SK-N-SH treated with all-trans-retinoic acid at 6 μM for 48 hours (cell line): Measurements from ENCODE around the gene AKAP13.

ENCODE experiments used
- ARNTL ChIP-seq: fragments of 450-650 bp; formaldehyde crosslinking; IDR thresholded peaks from 2 replicates; pipeline ENCODE4 v1.5.0; 2020; ENCODE audit warnings: low read depth, mild to moderate bottlenecking, moderate library complexity, borderline replicate concordance
- BACH2 ChIP-seq: fragments of 250-450 bp; sonication (Bioruptor Pico); IDR thresholded peaks from 2 replicates; pipeline ENCODE4 v1.9.0; 2021; ENCODE audit warnings: mild to moderate bottlenecking, borderline replicate concordance
- SNAI2 ChIP-seq: fragments of 250-450 bp; sonication (Bioruptor Pico); IDR thresholded peaks from 2 replicates; pipeline ENCODE4 v1.5.0; 2020; ENCODE audit warnings: mild to moderate bottlenecking, moderate library complexity
- TOX ChIP-seq: fragments of 250-450 bp; sonication (Bioruptor Pico); IDR thresholded peaks from 2 replicates; pipeline ENCODE4 v1.8.0; 2021; ENCODE audit warnings: mild to moderate bottlenecking, moderate library complexity, borderline replicate concordance
- ZC3H10 ChIP-seq: fragments of 250-450 bp; sonication (Bioruptor Pico); IDR thresholded peaks from 2 replicates; pipeline ENCODE4 v1.5.1; 2021; ENCODE audit warnings: mild to moderate bottlenecking, moderate library complexity
- ZFP30 ChIP-seq: fragments of 450-650 bp; formaldehyde crosslinking; IDR thresholded peaks from 2 replicates; pipeline ENCODE4 v1.5.0; 2022; ENCODE audit warnings: mild to moderate bottlenecking, moderate library complexity
- TF ChIP-seq, protein P1 (sequence below): fragments of 250-450 bp; sonication (Bioruptor Pico); IDR thresholded peaks from 2 replicates; pipeline ENCODE4 v1.8.0; 2020; ENCODE audit warnings: mild to moderate bottlenecking, moderate library complexity, borderline replicate concordance
- TF ChIP-seq, protein P2 (sequence below): fragments of 250-450 bp; sonication (Bioruptor Pico); IDR thresholded peaks from 2 replicates; pipeline ENCODE4 v1.5.1; 2020; ENCODE audit warnings: low read depth, mild to moderate bottlenecking, moderate library complexity

DNA sequence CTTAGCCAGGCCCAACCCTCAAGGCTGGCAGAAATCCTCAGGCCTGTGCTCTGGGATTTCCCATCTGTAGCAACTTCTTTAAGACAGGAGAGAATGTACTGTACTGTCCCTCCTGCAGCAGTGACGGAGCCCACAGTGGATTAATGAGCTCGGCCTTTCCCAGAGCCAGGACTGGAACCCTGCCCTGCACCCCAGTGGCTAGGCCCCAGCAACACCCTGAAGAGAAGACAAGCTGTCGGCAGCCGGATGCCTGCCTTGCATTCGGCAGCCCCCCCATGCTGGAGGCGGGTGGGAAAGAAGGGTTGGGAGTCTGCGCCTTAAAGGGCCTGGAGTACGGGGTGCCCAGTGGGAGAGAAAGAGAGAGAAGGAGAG lies 382.3 kb downstream of the AKAP13 start:
- TF ChIP-seq BACH2 (CRISPR knock-in tag) (no peak), ARNTL (CRISPR knock-in tag) (no peak), ZC3H10 (CRISPR knock-in tag) (no peak), TOX (CRISPR knock-in tag) (no peak), SNAI2 (CRISPR knock-in tag) (no peak), ZFP30 (CRISPR knock-in tag) (no peak)
- TF ChIP-seq, protein P1, sequence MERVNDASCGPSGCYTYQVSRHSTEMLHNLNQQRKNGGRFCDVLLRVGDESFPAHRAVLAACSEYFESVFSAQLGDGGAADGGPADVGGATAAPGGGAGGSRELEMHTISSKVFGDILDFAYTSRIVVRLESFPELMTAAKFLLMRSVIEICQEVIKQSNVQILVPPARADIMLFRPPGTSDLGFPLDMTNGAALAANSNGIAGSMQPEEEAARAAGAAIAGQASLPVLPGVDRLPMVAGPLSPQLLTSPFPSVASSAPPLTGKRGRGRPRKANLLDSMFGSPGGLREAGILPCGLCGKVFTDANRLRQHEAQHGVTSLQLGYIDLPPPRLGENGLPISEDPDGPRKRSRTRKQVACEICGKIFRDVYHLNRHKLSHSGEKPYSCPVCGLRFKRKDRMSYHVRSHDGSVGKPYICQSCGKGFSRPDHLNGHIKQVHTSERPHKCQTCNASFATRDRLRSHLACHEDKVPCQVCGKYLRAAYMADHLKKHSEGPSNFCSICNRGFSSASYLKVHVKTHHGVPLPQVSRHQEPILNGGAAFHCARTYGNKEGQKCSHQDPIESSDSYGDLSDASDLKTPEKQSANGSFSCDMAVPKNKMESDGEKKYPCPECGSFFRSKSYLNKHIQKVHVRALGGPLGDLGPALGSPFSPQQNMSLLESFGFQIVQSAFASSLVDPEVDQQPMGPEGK (CRISPR knock-in tag): no peak
- TF ChIP-seq, protein P2, sequence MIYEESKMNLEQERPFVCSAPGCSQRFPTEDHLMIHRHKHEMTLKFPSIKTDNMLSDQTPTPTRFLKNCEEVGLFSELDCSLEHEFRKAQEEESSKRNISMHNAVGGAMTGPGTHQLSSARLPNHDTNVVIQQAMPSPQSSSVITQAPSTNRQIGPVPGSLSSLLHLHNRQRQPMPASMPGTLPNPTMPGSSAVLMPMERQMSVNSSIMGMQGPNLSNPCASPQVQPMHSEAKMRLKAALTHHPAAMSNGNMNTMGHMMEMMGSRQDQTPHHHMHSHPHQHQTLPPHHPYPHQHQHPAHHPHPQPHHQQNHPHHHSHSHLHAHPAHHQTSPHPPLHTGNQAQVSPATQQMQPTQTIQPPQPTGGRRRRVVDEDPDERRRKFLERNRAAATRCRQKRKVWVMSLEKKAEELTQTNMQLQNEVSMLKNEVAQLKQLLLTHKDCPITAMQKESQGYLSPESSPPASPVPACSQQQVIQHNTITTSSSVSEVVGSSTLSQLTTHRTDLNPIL (CRISPR knock-in tag): no peak
